ENCODE results near the gene WNT6. TPM values are rescaled to one million over a fixed set of nuclear protein-coding genes. Genes with fewer than 3 reads are reported as not detected.

The WNT6 gene
- polyA plus RNA-seq, 6 donors from 2014 or later: 0.44 to 0.79 (median 0.57) TPM; not detected in 2

Other genes starting within 250 kb of the WNT6 start
- gene ZNF142, start 200.2 kb upstream of the WNT6 start, polyA plus RNA-seq (ENCODE audit: low read depth in 6 of 6): 10 to 100 TPM in 1 of 6 donors, 1 to 10 TPM in 4, not detected in 1; 4.8 to 24.9 (median 5.9) TPM
- gene BCS1L, start 200.1 kb upstream of the WNT6 start, polyA plus RNA-seq (ENCODE audit: low read depth in 6 of 6): 10 to 100 TPM; 16.8 to 30.2 (median 23.0) TPM
- gene RNF25, start 187.8 kb upstream of the WNT6 start, polyA plus RNA-seq (ENCODE audit: low read depth in 6 of 6): 10 to 100 TPM; 16.9 to 30.6 (median 20.0) TPM
- gene STK36, start 187.7 kb upstream of the WNT6 start, polyA plus RNA-seq (ENCODE audit: low read depth in 6 of 6): 1 to 10 TPM; 2.0 to 5.9 (median 3.3) TPM
- 1 to 10 TPM in 5 of 6 donors, not detected in 1; 3.4 to 9.3 (median 6.0) TPM for gene TTLL4, start 149.0 kb upstream of the WNT6 start, polyA plus RNA-seq (ENCODE audit: low read depth in 6 of 6)
- gene CYP27A1, start 77.7 kb upstream of the WNT6 start, polyA plus RNA-seq (ENCODE audit: low read depth in 6 of 6): under 1 TPM in 5 of 6 donors, not detected in 1; 0.17 to 0.68 (median 0.28) TPM
- not detected for gene PRKAG3, start 28.0 kb upstream of the WNT6 start, polyA plus RNA-seq (ENCODE audit: low read depth in 6 of 6)
- 10 to 100 TPM in 3 of 6 donors, 1 to 10 TPM in 3; 6.4 to 23.9 (median 10.7) TPM for gene WNT10A, start 21.0 kb downstream of the WNT6 start, polyA plus RNA-seq (ENCODE audit: low read depth in 6 of 6)
- not detected for gene CDK5R2, start 99.9 kb downstream of the WNT6 start, polyA plus RNA-seq (ENCODE audit: low read depth in 6 of 6)
- not detected for gene FEV, start 125.4 kb downstream of the WNT6 start, polyA plus RNA-seq (ENCODE audit: low read depth in 6 of 6)
- not detected for gene CRYBA2, start 133.6 kb downstream of the WNT6 start, polyA plus RNA-seq (ENCODE audit: low read depth in 6 of 6)
- not detected for gene CFAP65, start 181.7 kb downstream of the WNT6 start, polyA plus RNA-seq (ENCODE audit: low read depth in 6 of 6)
- not detected for gene IHH, start 201.1 kb downstream of the WNT6 start, polyA plus RNA-seq (ENCODE audit: low read depth in 6 of 6)

All from naive B cell (primary cell).